Measurements from ENCODE around the gene ALDH1A1.

Gene ALDH1A1

DNA sequence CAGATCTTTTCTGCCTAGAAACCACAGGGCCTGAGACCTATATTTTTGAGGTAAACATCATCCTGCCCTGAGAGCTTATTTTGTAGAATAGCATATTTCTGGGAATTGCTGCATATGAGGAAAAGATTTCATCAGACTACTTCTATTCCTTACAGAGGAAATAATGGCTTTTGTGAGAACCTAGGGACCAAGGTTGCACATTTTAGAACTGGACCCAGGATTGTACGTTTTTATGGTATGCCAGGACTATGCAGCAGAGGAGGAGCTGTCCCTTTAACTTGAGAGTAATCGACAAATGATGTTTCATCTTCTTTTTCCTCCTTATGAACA is 2.2 kb upstream of the ALDH1A1 start:
- Histone ChIP-seq H3K9ac (ENCODE audit: low read depth in 1 of 2, low read length in 2 of 2) (no peak overlapping the region), H3K4me3 (ENCODE audit: low read depth in 1 of 2, low read length in 2 of 2) (no peak overlapping the region), H3K27ac (ENCODE audit: low read depth, low read length) (no peak overlapping the region), H3K9me3 (ENCODE audit: control insufficient read depth in 1 of 2, low read length in 2 of 2) (peaks cover 0 to 5% of the 10 kb centered on the region in 2 donors), H3K36me3 (ENCODE audit: control insufficient read depth in 1 of 2, insufficient read depth in 2 of 2, low read length in 2 of 2) (no peaks in the 10 kb centered on the region), H3K4me1 (ENCODE audit: control insufficient read depth in 1 of 2, insufficient read depth in 2 of 2, low read length in 2 of 2) (peaks cover 10 to 17% of the 10 kb centered on the region in 2 donors), H3K27me3 (ENCODE audit: control insufficient read depth in 1 of 2, insufficient read depth in 2 of 2, low read length in 2 of 2) (no peaks in the 10 kb centered on the region)

GRCh38 chr9:72954431-72955125 is 1.7 kb upstream of the ALDH1A1 start:
- Histone ChIP-seq H3K36me3 (ENCODE audit: control insufficient read depth in 1 of 2, insufficient read depth in 2 of 2, low read length in 2 of 2) (no peaks in the 10 kb centered on the region), H3K27ac (ENCODE audit: low read depth, low read length) (no peak overlapping the region), H3K27me3 (ENCODE audit: control insufficient read depth in 1 of 2, insufficient read depth in 2 of 2, low read length in 2 of 2) (no peaks in the 10 kb centered on the region), H3K4me1 (ENCODE audit: control insufficient read depth in 1 of 2, insufficient read depth in 2 of 2, low read length in 2 of 2) (peaks cover 10 to 17% of the 10 kb centered on the region in 2 donors), H3K9me3 (ENCODE audit: control insufficient read depth in 1 of 2, low read length in 2 of 2) (peaks cover 0 to 5% of the 10 kb centered on the region in 2 donors), H3K4me3 (ENCODE audit: low read depth in 1 of 2, low read length in 2 of 2) (no peak overlapping the region), H3K9ac (ENCODE audit: low read depth in 1 of 2, low read length in 2 of 2) (no peak overlapping the region)

GRCh38 chr9:72952381-72952690 is 517 bp downstream of the ALDH1A1 start:
- Histone ChIP-seq H3K9me3 (ENCODE audit: control insufficient read depth in 1 of 2, low read length in 2 of 2) (no peaks in the 10 kb centered on the region), H3K27ac (ENCODE audit: low read depth, low read length) (peak overlapping the region; percentile 49), H3K27me3 (ENCODE audit: control insufficient read depth in 1 of 2, insufficient read depth in 2 of 2, low read length in 2 of 2) (no peaks in the 10 kb centered on the region), H3K36me3 (ENCODE audit: control insufficient read depth in 1 of 2, insufficient read depth in 2 of 2, low read length in 2 of 2) (no peaks in the 10 kb centered on the region), H3K4me3 (ENCODE audit: low read depth in 1 of 2, low read length in 2 of 2) (peak overlapping the region; percentile 60 to 71), H3K9ac (ENCODE audit: low read depth in 1 of 2, low read length in 2 of 2) (peak overlapping the region; percentile 18 to 71), H3K4me1 (ENCODE audit: control insufficient read depth in 1 of 2, insufficient read depth in 2 of 2, low read length in 2 of 2) (peaks cover 29 to 38% of the 10 kb centered on the region in 2 donors)

GRCh38 chr9:72951520-72952380 is 1.1 kb downstream of the ALDH1A1 start:
- H3K27me3 ChIP-seq (ENCODE audit: control insufficient read depth in 1 of 2, insufficient read depth in 2 of 2, low read length in 2 of 2): no peaks in the 10 kb centered on the region
- peaks cover 35 to 44% of the 10 kb centered on the region in 2 donors for H3K4me1 ChIP-seq (ENCODE audit: control insufficient read depth in 1 of 2, insufficient read depth in 2 of 2, low read length in 2 of 2)
- no peaks in the 10 kb centered on the region for H3K36me3 ChIP-seq (ENCODE audit: control insufficient read depth in 1 of 2, insufficient read depth in 2 of 2, low read length in 2 of 2)
- H3K9ac ChIP-seq (ENCODE audit: low read depth in 1 of 2, low read length in 2 of 2): peak overlapping the region; percentile 18 to 71
- no peaks in the 10 kb centered on the region for H3K9me3 ChIP-seq (ENCODE audit: control insufficient read depth in 1 of 2, low read length in 2 of 2)
- peak overlapping the region; percentile 60 to 71 for H3K4me3 ChIP-seq (ENCODE audit: low read depth in 1 of 2, low read length in 2 of 2)
- H3K27ac ChIP-seq (ENCODE audit: low read depth, low read length): peak overlapping the region; percentile 49

GRCh38 chr9:72950875-72951442 is 1.9 kb downstream of the ALDH1A1 start:
- H3K4me1 ChIP-seq (ENCODE audit: control insufficient read depth in 1 of 2, insufficient read depth in 2 of 2, low read length in 2 of 2): peaks cover 42 to 49% of the 10 kb centered on the region in 2 donors
- no peaks in the 10 kb centered on the region for H3K9me3 ChIP-seq (ENCODE audit: control insufficient read depth in 1 of 2, low read length in 2 of 2)
- H3K9ac ChIP-seq (ENCODE audit: low read depth in 1 of 2, low read length in 2 of 2): peak overlapping the region; percentile 18 to 71
- no peaks in the 10 kb centered on the region for H3K36me3 ChIP-seq (ENCODE audit: control insufficient read depth in 1 of 2, insufficient read depth in 2 of 2, low read length in 2 of 2)
- no peaks in the 10 kb centered on the region for H3K27me3 ChIP-seq (ENCODE audit: control insufficient read depth in 1 of 2, insufficient read depth in 2 of 2, low read length in 2 of 2)
- H3K4me3 ChIP-seq (ENCODE audit: low read depth in 1 of 2, low read length in 2 of 2): peak overlapping the region; percentile 60 to 71
- no peak overlapping the region for H3K27ac ChIP-seq (ENCODE audit: low read depth, low read length)

- no peaks in the 10 kb centered on the region for H3K9me3 ChIP-seq (ENCODE audit: control insufficient read depth in 1 of 2, low read length in 2 of 2)
- H3K9ac ChIP-seq (ENCODE audit: low read depth in 1 of 2, low read length in 2 of 2): peak overlapping the region; percentile 13 to 71
- H3K36me3 ChIP-seq (ENCODE audit: control insufficient read depth in 1 of 2, insufficient read depth in 2 of 2, low read length in 2 of 2): no peaks in the 10 kb centered on the region
- H3K27ac ChIP-seq (ENCODE audit: low read depth, low read length): peak overlapping the region; percentile 15
- H3K27me3 ChIP-seq (ENCODE audit: control insufficient read depth in 1 of 2, insufficient read depth in 2 of 2, low read length in 2 of 2): no peaks in the 10 kb centered on the region
- peak overlapping the region; percentile 60 to 71 for H3K4me3 ChIP-seq (ENCODE audit: low read depth in 1 of 2, low read length in 2 of 2)
- H3K4me1 ChIP-seq (ENCODE audit: control insufficient read depth in 1 of 2, insufficient read depth in 2 of 2, low read length in 2 of 2): peaks cover 44 to 51% of the 10 kb centered on the region in 2 donors
These were observed 2.9 kb downstream of the ALDH1A1 start for GRCh38 chr9:72949918-72950325.

GRCh38 chr9:72949244-72949582 is 3.6 kb downstream of the ALDH1A1 start:
- Histone ChIP-seq H3K36me3 (ENCODE audit: control insufficient read depth in 1 of 2, insufficient read depth in 2 of 2, low read length in 2 of 2) (no peaks in the 10 kb centered on the region), H3K9me3 (ENCODE audit: control insufficient read depth in 1 of 2, low read length in 2 of 2) (no peaks in the 10 kb centered on the region), H3K4me1 (ENCODE audit: control insufficient read depth in 1 of 2, insufficient read depth in 2 of 2, low read length in 2 of 2) (peaks cover 44 to 45% of the 10 kb centered on the region in 2 donors), H3K4me3 (ENCODE audit: low read depth in 1 of 2, low read length in 2 of 2) (peak overlapping the region; percentile 60 to 71), H3K27ac (ENCODE audit: low read depth, low read length) (no peak overlapping the region), H3K9ac (ENCODE audit: low read depth in 1 of 2, low read length in 2 of 2) (peak overlapping the region; percentile 40 to 52), H3K27me3 (ENCODE audit: control insufficient read depth in 1 of 2, insufficient read depth in 2 of 2, low read length in 2 of 2) (no peaks in the 10 kb centered on the region)

GRCh38 chr9:72948575-72949243 is 4.1 kb downstream of the ALDH1A1 start:
- Histone ChIP-seq H3K36me3 (ENCODE audit: control insufficient read depth in 1 of 2, insufficient read depth in 2 of 2, low read length in 2 of 2) (no peaks in the 10 kb centered on the region), H3K9ac (ENCODE audit: low read depth in 1 of 2, low read length in 2 of 2) (peak overlapping the region; percentile 40 to 52), H3K27ac (ENCODE audit: low read depth, low read length) (no peak overlapping the region), H3K4me3 (ENCODE audit: low read depth in 1 of 2, low read length in 2 of 2) (peak overlapping the region; percentile 60 to 71), H3K9me3 (ENCODE audit: control insufficient read depth in 1 of 2, low read length in 2 of 2) (no peaks in the 10 kb centered on the region), H3K4me1 (ENCODE audit: control insufficient read depth in 1 of 2, insufficient read depth in 2 of 2, low read length in 2 of 2) (peaks cover 44 to 45% of the 10 kb centered on the region in 2 donors), H3K27me3 (ENCODE audit: control insufficient read depth in 1 of 2, insufficient read depth in 2 of 2, low read length in 2 of 2) (no peaks in the 10 kb centered on the region)

DNA sequence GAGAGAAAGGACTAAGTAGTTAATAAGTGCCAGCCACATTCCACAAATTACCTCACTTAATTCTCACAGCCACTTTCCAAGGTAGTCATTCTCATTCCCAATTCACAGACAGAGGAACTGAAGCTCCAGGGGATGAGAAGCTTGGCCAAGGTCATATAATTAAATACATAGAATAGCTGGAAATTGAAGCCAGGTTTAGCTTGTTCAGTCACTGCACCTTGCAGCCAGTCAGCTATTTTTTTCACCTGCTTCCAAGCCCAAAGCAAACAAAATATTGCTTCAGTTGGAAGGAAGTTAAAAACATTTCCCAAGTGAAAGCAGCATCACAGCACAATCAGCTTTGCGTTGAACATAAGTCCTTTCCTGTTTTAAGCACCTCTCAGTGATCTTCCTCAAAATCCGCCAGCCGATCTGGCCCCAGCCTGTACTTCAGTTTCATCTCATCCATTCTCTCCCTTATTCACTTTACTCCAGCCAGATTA is 4.8 kb downstream of the ALDH1A1 start:
- no peak overlapping the region for H3K27ac ChIP-seq (ENCODE audit: low read depth, low read length)
- H3K4me3 ChIP-seq (ENCODE audit: low read depth in 1 of 2, low read length in 2 of 2): peak overlapping the region; percentile 60 to 71
- no peaks in the 10 kb centered on the region for H3K27me3 ChIP-seq (ENCODE audit: control insufficient read depth in 1 of 2, insufficient read depth in 2 of 2, low read length in 2 of 2)
- H3K4me1 ChIP-seq (ENCODE audit: control insufficient read depth in 1 of 2, insufficient read depth in 2 of 2, low read length in 2 of 2): peaks cover 37 to 44% of the 10 kb centered on the region in 2 donors
- peak overlapping the region; percentile 5 to 40 for H3K9ac ChIP-seq (ENCODE audit: low read depth in 1 of 2, low read length in 2 of 2)
- H3K36me3 ChIP-seq (ENCODE audit: control insufficient read depth in 1 of 2, insufficient read depth in 2 of 2, low read length in 2 of 2): no peaks in the 10 kb centered on the region
- H3K9me3 ChIP-seq (ENCODE audit: control insufficient read depth in 1 of 2, low read length in 2 of 2): no peaks in the 10 kb centered on the region

All from duodenal mucosa (tissue), 2 donors.